ENCODE data around the gene CBX8. TPM values are rescaled to one million over a fixed set of nuclear protein-coding genes. Genes with fewer than 3 reads are reported as not detected.
A peak's percentile ranks its signal among the peaks of the same experiment; 100 is the strongest.

The CBX8 gene
- total and polyA plus RNA-seq, 2 of the 8 experiments (the other 6 are each of a cell fraction or from before 2014, with no cell fraction given), result 0.09 to 2.1 TPM

DNA sequence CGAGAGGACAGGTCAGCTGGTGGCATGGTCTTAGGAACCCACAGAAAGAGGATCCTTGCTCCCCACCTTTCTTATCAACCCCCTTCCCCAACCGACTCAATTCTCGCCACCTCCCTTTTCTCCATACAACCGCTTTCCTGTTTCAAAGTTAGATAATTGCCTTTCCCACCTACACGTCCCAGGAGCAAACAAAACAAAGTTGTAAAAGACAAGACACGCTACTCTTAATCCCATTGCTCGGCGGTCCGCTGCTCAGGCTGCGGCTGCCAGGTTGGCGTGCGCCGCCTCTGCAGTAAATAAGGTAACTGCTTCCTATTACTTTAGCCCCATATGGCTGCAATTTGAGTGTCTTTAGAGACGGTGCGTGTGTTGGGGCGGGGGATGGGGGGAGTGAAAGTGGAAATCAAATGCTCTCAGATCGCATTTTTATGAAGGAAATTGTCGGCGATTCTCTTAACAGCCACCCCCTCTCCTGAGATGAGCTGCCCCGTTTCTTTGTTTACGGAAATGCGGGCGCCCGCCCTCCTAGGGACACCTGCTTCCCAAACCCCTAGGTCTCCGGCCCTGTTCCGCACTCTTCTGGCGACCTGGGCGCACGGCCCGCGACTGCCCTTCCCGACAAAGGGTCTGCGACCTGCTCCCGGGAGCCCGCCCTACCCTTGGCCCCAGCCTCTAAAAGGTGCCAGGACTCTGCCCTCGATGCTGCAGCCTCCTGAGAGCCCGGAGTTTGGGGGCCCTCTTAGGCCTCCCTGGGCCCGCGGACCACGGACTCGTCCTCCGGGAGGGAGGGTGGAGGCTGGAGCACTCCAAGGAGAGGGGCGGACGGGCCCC lies 3.7 kb upstream of the CBX8 start (continued):
- TF ChIP-seq MAFK (IDR thresholded peaks at IDR 0.05; ENCODE audit: low read depth, low read length) (peak; percentile 93), SUZ12 (IDR thresholded peaks at IDR 0.05; ENCODE audit: low read length) (no peak), YY1 (IDR thresholded peaks at IDR 0.05; ENCODE audit: low read depth, low read length) (peak; percentile 81), EZH2 (IDR thresholded peaks at IDR 0.05; ENCODE audit: low read depth, low read length, severe bottlenecking) (no peak), CHD1 (IDR thresholded peaks at IDR 0.05; ENCODE audit: low read depth, low read length) (no peak; the same call in 1 of the 2 replicates), KDM4A (IDR thresholded peaks at IDR 0.05; ENCODE audit: low read depth, low read length, severe bottlenecking) (peak; percentile 79)
- TF ChIP-seq, protein P1, sequence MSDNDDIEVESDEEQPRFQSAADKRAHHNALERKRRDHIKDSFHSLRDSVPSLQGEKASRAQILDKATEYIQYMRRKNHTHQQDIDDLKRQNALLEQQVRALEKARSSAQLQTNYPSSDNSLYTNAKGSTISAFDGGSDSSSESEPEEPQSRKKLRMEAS (IDR thresholded peaks at IDR 0.05), result peak; percentile 48

Measured in H1 (cell line).